ENCODE measurements around the gene SPEF1. TPM values are rescaled to one million over a fixed set of nuclear protein-coding genes. Genes with fewer than 3 reads are reported as not detected.

SPEF1 gene
- total and polyA plus RNA-seq, 2 of the 13 experiments (the other 11 are each of a cell fraction or from before 2014, with no cell fraction given) = 0.11 to 0.27 TPM

DNA sequence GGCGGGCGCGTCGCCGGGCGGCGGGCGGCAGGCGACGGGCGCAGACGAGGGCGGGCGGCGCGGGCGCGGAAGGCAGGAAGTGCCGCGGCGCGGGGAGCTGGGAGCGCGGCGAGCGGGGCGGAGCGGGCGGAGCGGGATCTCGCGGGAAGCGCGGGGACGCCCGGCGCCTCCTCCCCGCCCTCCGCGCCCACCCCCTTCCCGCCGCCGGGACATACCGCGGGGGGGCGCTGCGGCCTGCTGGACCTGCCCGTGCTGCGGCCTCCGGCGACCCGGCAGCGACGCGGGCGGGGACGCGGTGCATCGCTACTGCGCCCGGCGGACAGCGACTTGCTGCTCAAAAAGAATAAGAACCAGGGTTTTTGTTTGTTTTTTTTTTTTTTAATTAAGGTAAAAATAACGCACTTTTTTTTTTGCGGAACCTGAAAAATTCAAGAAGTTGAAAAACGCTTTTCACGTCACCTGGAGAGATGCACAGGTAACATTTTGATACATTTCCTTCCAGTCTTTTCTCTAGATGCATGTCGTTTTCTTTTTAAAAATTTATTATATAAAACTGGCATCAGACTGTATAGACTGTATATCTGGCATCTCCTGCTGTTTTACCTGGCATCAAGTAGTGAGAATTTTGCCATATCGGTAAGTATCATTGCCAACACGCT is 5.5 kb upstream of the SPEF1 start, which contains the start of gene CENPB:
CENPB (minus strand) TSS at position 76 of the 659 bp plus-strand sequence. CDS start 257 bp downstream, outside the sequence.
- Histone ChIP-seq H3K27ac (ENCODE audit: extremely low read length, insufficient read depth, low read length) (peak within 1 kb of the TSS; percentile 34), H3K79me2 (ENCODE audit: insufficient read depth, low read length) (peaks cover 9% of the 10 kb centered on the region), H3K4me3 (replicated peaks in 1 of 3; ENCODE audit: insufficient read depth in 1 of 3, low read depth in 2 of 3, low read length in 3 of 3) (peak within 1 kb of the TSS; percentile 57 to 82 (median 82)), H3K27me3 (ENCODE audit: control insufficient read depth in 1 of 2, insufficient read depth in 2 of 2, low read length in 2 of 2) (peaks cover 0 to 18% of the 10 kb centered on the region in 2 experiments; a peak in 3 of 5 replicates), H3K9ac (ENCODE audit: insufficient read depth, low read depth, low read length) (peak within 1 kb of the TSS; percentile 82), H3K4me2 (ENCODE audit: low read depth, low read length) (peak within 1 kb of the TSS; percentile 94), H4K20me1 (ENCODE audit: insufficient read depth, low read length) (peaks cover 5% of the 10 kb centered on the region; the same call in 1 of the 2 replicates), H2AFZ (ENCODE audit: low read length) (peak within 1 kb of the TSS; percentile 75), H3K4me1 (ENCODE audit: insufficient read depth, low read length) (peaks cover 79% of the 10 kb centered on the region), H3K9me3 (ENCODE audit: low read length) (no peaks in the 10 kb centered on the region), H3K36me3 (replicated peaks in 1 of 2; ENCODE audit: control insufficient read depth in 1 of 2, insufficient read depth in 2 of 2, low read length in 2 of 2) (no peaks in the 10 kb centered on the region)
- ATAC-seq (peak; percentile 83), DNase-seq (ENCODE audit: low spot score) (peak; percentile 83), FAIRE-seq (no peak)
- in situ Hi-C loops (cut with HindIII; ENCODE audit: extremely low pct_ligation_motif_present, low pct_unique_long_range_greater_than_20kb) (loop anchor here (5.0 kb wide), 1 partner anchor 61 kb away; the partner anchor contains the start of gene MAVS), intact Hi-C loops (cut with micrococcal nuclease; ENCODE audit: unreplicated experiment) (loop anchor here (1.0 to 2.0 kb wide), 3 partner anchors 32 to 69 kb away; partner anchors contain the start of gene MAVS)
- CTCF ChIA-PET (ENCODE audit: low intra/inter-chr PET ratio, low total read pairs) = interaction anchor here (0.6 to 4.6 kb wide), 8 partner anchors 9 to 298 kb away, joined by 3 to 119 read pairs (median 4); partner anchors contain the start of genes AP5S1 and CDC25B
- POLR2A ChIA-PET = interaction anchor here (1.0 to 10.4 kb wide), 14 partner anchors 9 to 297 kb away, joined by 3 to 134 read pairs (median 4); partner anchors contain the start of genes ADISSP, AP5S1 and CDC25B
- BruUV-seq (replicated peaks) = no TSS peak
- WGBS (ENCODE audit: low lambda C conversion rate) = 1% methylated on average over 66 of the region's 70 CpGs
- TF ChIP-seq SAP130 (CRISPR knock-in tag; IDR thresholded peaks at IDR 0.05; ENCODE audit: low read depth) (peak; percentile 70), KDM3A (CRISPR knock-in tag; IDR thresholded peaks at IDR 0.05; ENCODE audit: low read depth) (peak; percentile 44; the same call in 1 of the 2 replicates), MLLT10 (CRISPR knock-in tag; IDR thresholded peaks at IDR 0.05) (no peak), TEAD3 (CRISPR knock-in tag; optimal IDR thresholded peaks at IDR 0.05; ENCODE audit: borderline replicate concordance) (peak; percentile 93), MIER2 (CRISPR knock-in tag; IDR thresholded peaks at IDR 0.05) (peak; percentile 81), TOPORS (CRISPR knock-in tag; IDR thresholded peaks at IDR 0.05) (peak; percentile 65), ZNF792 (CRISPR knock-in tag; IDR thresholded peaks at IDR 0.05) (0 out of 2 replicates have a peak, but pooled peaks have one; percentile 16), MAZ (IDR thresholded peaks at IDR 0.05; ENCODE audit: borderline replicate concordance, low read depth, low read length) (peak; percentile 99), MAZ (CRISPR knock-in tag; IDR thresholded peaks at IDR 0.05; ENCODE audit: low read depth) (peak; percentile 98), ZBTB21 (CRISPR knock-in tag; IDR thresholded peaks at IDR 0.05) (no peak), RARA (CRISPR knock-in tag; IDR thresholded peaks at IDR 0.05) (peak; percentile 52), ZSCAN9 (CRISPR knock-in tag; IDR thresholded peaks at IDR 0.05; ENCODE audit: borderline replicate concordance) (0 out of 2 replicates have a peak, but pooled peaks have one; percentile 14), SRF (IDR thresholded peaks at IDR 0.05; ENCODE audit: low read depth, low read length) (no peak), POLR2AphosphoS5 (IDR thresholded peaks at IDR 0.05; ENCODE audit: low read depth, low read length) (no peak; the same call in 1 of the 2 replicates), TCF12 (IDR thresholded peaks at IDR 0.05) (no peak), TCF12 (CRISPR knock-in tag; IDR thresholded peaks at IDR 0.05) (no peak)
- TF ChIP-seq, protein P1, sequence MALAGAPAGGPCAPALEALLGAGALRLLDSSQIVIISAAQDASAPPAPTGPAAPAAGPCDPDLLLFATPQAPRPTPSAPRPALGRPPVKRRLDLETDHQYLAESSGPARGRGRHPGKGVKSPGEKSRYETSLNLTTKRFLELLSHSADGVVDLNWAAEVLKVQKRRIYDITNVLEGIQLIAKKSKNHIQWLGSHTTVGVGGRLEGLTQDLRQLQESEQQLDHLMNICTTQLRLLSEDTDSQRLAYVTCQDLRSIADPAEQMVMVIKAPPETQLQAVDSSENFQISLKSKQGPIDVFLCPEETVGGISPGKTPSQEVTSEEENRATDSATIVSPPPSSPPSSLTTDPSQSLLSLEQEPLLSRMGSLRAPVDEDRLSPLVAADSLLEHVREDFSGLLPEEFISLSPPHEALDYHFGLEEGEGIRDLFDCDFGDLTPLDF (CRISPR knock-in tag; IDR thresholded peaks at IDR 0.05) = no peak; the same call in 1 of the 2 replicates
- TF ChIP-seq, protein P2, sequence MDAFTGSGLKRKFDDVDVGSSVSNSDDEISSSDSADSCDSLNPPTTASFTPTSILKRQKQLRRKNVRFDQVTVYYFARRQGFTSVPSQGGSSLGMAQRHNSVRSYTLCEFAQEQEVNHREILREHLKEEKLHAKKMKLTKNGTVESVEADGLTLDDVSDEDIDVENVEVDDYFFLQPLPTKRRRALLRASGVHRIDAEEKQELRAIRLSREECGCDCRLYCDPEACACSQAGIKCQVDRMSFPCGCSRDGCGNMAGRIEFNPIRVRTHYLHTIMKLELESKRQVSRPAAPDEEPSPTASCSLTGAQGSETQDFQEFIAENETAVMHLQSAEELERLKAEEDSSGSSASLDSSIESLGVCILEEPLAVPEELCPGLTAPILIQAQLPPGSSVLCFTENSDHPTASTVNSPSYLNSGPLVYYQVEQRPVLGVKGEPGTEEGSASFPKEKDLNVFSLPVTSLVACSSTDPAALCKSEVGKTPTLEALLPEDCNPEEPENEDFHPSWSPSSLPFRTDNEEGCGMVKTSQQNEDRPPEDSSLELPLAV (CRISPR knock-in tag; conservative IDR thresholded peaks at IDR 0.05; ENCODE audit: low read depth) = 0 out of 2 replicates have a peak, but pooled peaks have one; percentile 63
- TF ChIP-seq, protein P3, sequence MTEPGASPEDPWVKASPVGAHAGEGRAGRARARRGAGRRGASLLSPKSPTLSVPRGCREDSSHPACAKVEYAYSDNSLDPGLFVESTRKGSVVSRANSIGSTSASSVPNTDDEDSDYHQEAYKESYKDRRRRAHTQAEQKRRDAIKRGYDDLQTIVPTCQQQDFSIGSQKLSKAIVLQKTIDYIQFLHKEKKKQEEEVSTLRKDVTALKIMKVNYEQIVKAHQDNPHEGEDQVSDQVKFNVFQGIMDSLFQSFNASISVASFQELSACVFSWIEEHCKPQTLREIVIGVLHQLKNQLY (CRISPR knock-in tag; IDR thresholded peaks at IDR 0.05) = 0 out of 2 replicates have a peak, but pooled peaks have one; percentile 23
- TF ChIP-seq, protein P4, sequence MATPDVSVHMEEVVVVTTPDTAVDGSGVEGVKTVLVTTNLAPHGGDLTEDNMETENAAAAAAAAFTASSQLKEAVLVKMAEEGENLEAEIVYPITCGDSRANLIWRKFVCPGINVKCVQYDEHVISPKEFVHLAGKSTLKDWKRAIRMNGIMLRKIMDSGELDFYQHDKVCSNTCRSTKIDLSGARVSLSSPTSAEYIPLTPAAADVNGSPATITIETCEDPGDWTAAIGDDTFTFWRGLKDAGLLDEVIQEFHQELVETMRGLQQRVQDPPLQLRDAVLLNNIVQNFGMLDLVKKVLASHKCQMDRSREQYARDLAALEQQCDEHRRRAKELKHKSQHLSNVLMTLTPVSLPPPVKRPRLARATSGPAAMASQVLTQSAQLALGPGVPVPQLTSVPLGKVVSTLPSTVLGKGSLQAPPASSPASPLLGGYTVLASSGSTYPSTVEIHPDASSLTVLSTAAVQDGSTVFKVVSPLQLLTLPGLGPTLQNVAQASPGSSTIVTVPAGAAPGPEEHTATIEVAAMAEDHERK (CRISPR knock-in tag; IDR thresholded peaks at IDR 0.05; ENCODE audit: low read depth) = 0 out of 2 replicates have a peak, but pooled peaks have one; percentile 31
